Stomach smooth muscle (tissue), 2 donors: ENCODE data around the gene EML2.

Experiments
- H3K27ac ChIP-seq: one replicate; pipeline ENCODE4 v1.7.0; 2013; ENCODE audit warnings: mild to moderate bottlenecking, low read length, inconsistent platforms
- H3K27me3 ChIP-seq, 2 donors: one replicate each; pipeline ENCODE4 v1.7.0; 2013; ENCODE audit warnings: low read length in 2 of 2; ENCODE audit not compliant: insufficient read depth in 2 of 2, control insufficient read depth in 1 of 2
- H3K36me3 ChIP-seq, 2 donors: one replicate each; pipeline ENCODE4 v1.7.0; 2013; ENCODE audit warnings: low read length in 2 of 2; ENCODE audit not compliant: control insufficient read depth in 2 of 2, insufficient read depth in 2 of 2
- H3K4me1 ChIP-seq: one replicate; pipeline ENCODE4 v1.7.0; 2013; ENCODE audit warnings: low read length; ENCODE audit not compliant: control insufficient read depth, insufficient read depth
- H3K4me3 ChIP-seq, 2 donors: one replicate each; pipeline ENCODE4 v1.7.0; 2013; ENCODE audit warnings: low read length in 2 of 2
- H3K9ac ChIP-seq, 2 donors: one replicate each; pipeline ENCODE4 v1.7.0; 2013; ENCODE audit warnings: low read length in 2 of 2, mild to moderate bottlenecking in 1 of 2
- H3K9me3 ChIP-seq, 2 donors: one replicate each; pipeline ENCODE4 v1.7.0; 2013; ENCODE audit warnings: low read length in 2 of 2; ENCODE audit not compliant: control insufficient read depth in 2 of 2
- donor health status: healthy.
- donor health status: Pancreatic carcinoma.

EML2 gene

DNA sequence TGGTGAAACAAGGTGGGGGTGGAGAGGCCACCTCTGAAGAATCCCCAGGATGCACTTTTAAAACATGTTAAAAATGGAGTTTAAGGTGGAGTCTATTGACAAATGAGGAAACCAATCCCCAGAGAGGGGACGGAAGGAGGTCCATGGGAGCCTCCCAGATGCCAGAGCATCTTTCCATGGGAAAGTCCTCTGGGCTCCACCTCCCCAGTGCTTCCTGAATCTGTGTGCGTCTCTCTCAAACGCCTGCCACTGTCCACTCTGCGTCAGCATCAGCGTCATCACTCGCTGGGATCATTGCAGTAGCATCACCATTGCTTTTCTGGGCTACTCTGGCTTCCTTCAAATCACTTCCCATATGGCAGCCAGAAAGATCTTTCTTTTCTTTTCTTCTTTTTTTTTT is 43.4 kb downstream of the EML2 start:
- peaks cover 53 to 60% of the 10 kb centered on the region in 2 donors for H3K27me3 ChIP-seq
- no peak overlapping the region for H3K27ac ChIP-seq
- no peaks in the 10 kb centered on the region for H3K36me3 ChIP-seq
- no peak overlapping the region for H3K9ac ChIP-seq
- H3K4me3 ChIP-seq: no peak overlapping the region
- H3K4me1 ChIP-seq: peaks cover 6% of the 10 kb centered on the region
- H3K9me3 ChIP-seq: no peaks in the 10 kb centered on the region

DNA sequence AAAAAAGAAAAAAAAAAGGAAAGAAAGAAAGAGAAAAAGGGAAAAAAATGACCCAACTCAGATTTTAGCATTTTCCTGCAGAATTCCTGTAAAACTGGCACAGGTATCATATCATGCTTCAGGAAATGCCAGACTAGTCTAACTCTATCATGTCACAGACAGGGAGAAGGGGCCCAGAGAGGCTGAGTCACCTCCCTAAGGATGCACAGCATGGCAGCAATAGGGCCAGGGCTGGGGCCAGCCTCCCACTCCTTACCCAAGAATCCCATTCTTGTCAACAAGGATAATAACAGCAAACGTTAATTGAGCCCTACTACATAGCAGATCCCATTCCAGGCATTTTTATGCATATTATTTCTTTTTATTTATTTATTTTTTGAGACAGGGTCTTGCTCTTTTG is 45.7 kb downstream of the EML2 start:
- Histone ChIP-seq H3K27me3 (peaks cover 41 to 43% of the 10 kb centered on the region in 2 donors), H3K9ac (no peak overlapping the region), H3K9me3 (no peaks in the 10 kb centered on the region), H3K36me3 (no peaks in the 10 kb centered on the region), H3K4me1 (peaks cover 4% of the 10 kb centered on the region), H3K27ac (no peak overlapping the region), H3K4me3 (no peak overlapping the region)

DNA sequence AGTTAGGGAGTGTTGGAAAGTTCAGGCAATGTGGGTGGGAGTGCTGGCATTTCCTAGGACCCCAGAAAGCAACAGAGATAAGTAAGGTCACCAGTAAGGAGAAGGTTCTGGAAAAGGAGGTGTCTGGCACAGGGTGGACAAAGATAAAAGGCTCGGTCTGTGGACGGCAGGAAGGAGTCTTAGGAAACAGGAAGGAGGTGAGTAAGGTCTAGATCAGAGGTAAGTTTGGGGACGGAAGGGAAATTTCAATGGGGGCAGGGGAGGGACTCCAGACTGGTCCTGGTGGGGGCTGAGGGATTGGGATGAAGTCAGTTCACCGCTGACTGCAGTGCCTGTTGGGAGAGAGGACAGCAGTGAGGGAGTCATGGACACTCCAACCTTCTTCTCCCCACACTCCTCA is 46.8 kb downstream of the EML2 start:
- Histone ChIP-seq H3K36me3 (no peaks in the 10 kb centered on the region), H3K4me1 (peaks cover 2% of the 10 kb centered on the region), H3K27me3 (peaks cover 30 to 33% of the 10 kb centered on the region in 2 donors), H3K27ac (no peak overlapping the region), H3K9ac (no peak overlapping the region), H3K4me3 (no peak overlapping the region), H3K9me3 (no peaks in the 10 kb centered on the region)

DNA sequence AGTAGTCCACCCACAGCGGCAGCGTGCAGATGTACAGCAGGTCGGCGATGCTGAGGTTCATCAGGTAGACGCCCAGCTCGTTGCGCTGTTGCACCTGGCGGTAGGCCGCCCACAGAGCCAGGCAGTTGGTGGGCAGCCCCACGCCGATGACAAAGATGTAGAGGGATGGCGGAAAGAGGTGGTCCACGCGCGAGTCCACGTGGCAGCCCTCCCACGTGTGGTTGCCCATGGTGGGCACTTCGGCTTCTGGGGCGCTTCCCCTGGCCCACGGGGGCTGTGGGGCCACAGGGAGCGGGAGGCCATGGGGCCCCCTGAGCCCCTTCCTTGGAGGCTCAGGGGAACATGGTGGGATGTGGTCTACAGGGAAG is 47.6 kb downstream of the EML2 start:
- Histone ChIP-seq H3K9me3 (no peaks in the 10 kb centered on the region), H3K27me3 (peaks cover 26 to 28% of the 10 kb centered on the region in 2 donors), H3K27ac (no peak overlapping the region), H3K36me3 (no peaks in the 10 kb centered on the region), H3K9ac (no peak overlapping the region), H3K4me3 (no peak overlapping the region), H3K4me1 (no peaks in the 10 kb centered on the region)

GRCh38 chr19:45591004-45591637 is 48.1 kb downstream of the EML2 start:
- no peak overlapping the region for H3K27ac ChIP-seq
- H3K9ac ChIP-seq: no peak overlapping the region
- peaks cover 25 to 28% of the 10 kb centered on the region in 2 donors for H3K27me3 ChIP-seq
- no peaks in the 10 kb centered on the region for H3K36me3 ChIP-seq
- no peaks in the 10 kb centered on the region for H3K4me1 ChIP-seq
- no peak overlapping the region for H3K4me3 ChIP-seq
- H3K9me3 ChIP-seq: no peaks in the 10 kb centered on the region

DNA sequence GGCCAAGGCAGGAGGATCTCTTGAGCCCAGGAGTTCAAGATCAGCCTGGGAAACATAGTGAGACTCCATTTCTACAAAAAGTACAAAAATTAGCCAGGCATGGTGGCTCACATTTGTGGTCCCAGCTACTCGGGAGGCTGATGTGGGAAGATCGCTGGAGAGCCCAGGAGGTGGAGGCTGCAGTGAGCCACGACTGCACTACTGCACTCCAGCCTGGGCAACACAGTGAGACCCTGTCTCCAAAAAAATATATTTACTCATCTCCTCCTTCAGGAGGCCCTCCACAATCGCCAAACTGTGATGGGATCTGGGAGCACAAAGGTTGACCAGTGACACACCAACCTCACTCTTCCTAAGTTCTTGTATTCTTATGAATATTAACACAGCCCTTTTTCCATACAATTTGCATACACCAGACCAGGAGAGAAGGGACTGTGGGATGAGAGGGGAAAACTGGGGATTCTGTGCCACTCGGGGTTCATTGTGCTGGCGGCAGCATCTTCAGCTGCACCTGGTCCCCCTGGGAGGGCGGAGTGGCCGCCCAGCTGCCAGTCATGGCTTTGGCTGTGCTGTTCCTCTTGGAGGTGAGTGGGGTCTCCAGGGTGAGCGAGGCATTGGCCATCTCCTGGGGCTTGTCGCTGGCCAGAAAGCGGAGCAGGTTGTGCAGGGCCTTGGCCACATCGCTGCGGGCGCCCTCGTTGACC is 48.7 kb downstream of the EML2 start:
- Histone ChIP-seq H3K4me1 (no peaks in the 10 kb centered on the region), H3K9ac (no peak overlapping the region), H3K36me3 (no peaks in the 10 kb centered on the region)

GRCh38 chr19:45589768-45590167 is 49.4 kb downstream of the EML2 start:
- H3K27me3 ChIP-seq: peaks cover 21% of the 10 kb centered on the region in 2 donors
- no peaks in the 10 kb centered on the region for H3K36me3 ChIP-seq
- no peaks in the 10 kb centered on the region for H3K9me3 ChIP-seq
- H3K4me1 ChIP-seq: peaks cover 5% of the 10 kb centered on the region
- no peak overlapping the region for H3K27ac ChIP-seq
- H3K4me3 ChIP-seq: no peak overlapping the region
- no peak overlapping the region for H3K9ac ChIP-seq

More for the DNA sequence above, 48.7 kb downstream of the EML2 start:
- Histone ChIP-seq H3K27me3 (peaks cover 21 to 24% of the 10 kb centered on the region in 2 donors), H3K4me3 (no peak overlapping the region), H3K27ac (no peak overlapping the region), H3K9me3 (no peaks in the 10 kb centered on the region)

DNA sequence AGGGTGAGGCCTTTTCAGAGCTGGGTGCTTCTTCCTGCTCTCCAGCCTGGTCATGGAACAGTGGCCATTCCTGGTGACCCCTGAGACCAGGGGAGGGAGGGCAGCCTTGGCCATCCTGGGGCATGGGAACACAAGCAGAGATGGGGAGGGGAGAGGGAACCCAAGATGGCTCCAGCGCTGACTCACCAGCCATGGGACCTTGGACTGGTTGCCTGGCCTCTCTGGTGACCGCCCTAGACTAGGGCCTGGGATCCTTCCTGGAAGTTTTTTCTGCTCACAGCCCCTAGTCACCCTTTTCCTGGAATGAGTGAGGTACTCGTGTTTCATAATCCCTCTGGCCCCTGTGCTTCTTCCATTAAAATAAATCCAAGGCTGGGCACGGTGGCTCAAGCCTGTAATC is 51.3 kb downstream of the EML2 start:
- Histone ChIP-seq H3K4me3 (no peak overlapping the region), H3K9me3 (no peaks in the 10 kb centered on the region), H3K27me3 (peaks cover 19 to 21% of the 10 kb centered on the region in 2 donors), H3K27ac (no peak overlapping the region), H3K9ac (no peak overlapping the region), H3K4me1 (peaks cover 10% of the 10 kb centered on the region), H3K36me3 (no peaks in the 10 kb centered on the region)

GRCh38 chr19:45585158-45585577 is 54.0 kb downstream of the EML2 start:
- Histone ChIP-seq H3K27me3 (peaks cover 3 to 4% of the 10 kb centered on the region in 2 donors), H3K9me3 (no peaks in the 10 kb centered on the region), H3K36me3 (no peaks in the 10 kb centered on the region), H3K27ac (peak overlapping the region; percentile 95), H3K4me1 (peaks cover 10% of the 10 kb centered on the region), H3K9ac (peak overlapping the region; percentile 52 to 96), H3K4me3 (peak overlapping the region; percentile 62 to 97)

- Histone ChIP-seq H3K9ac (peak within 1 kb of the TSS; percentile 98 to 99), H3K27me3 (peaks cover 1 to 2% of the 10 kb centered on the region in 2 donors), H3K36me3 (no peaks in the 10 kb centered on the region), H3K27ac (peak within 1 kb of the TSS; percentile 95), H3K9me3 (no peaks in the 10 kb centered on the region), H3K4me1 (peaks cover 10% of the 10 kb centered on the region), H3K4me3 (peak within 1 kb of the TSS; percentile 97 to 99)
Measured at GRCh38 chr19:45584332-45585157, 54.7 kb downstream of the EML2 start, which contains the start of gene OPA3. Gene OPA3, minus strand, starts transcription at chr19:45584802. Its CDS starts 38 bp downstream, at chr19:45584764.
